GM18508 (cell line): Measurements from ENCODE around the gene TFAP2C.
"Not testable (repeated sequence)": the region's sequence is repeated elsewhere in the genome, so short reads cannot be mapped to it uniquely, and the experiment has no call there.

ENCODE experiments used
- ATAC-seq: cut with Tn5 transposase; IDR thresholded peaks from one replicate; pipeline ENCODE4 v1.9.1; 2021; ENCODE audit warnings: moderate number of reproducible peaks; ENCODE audit not compliant: insufficient read depth, unreplicated experiment

Gene TFAP2C

GRCh38 chr20:56634735-56635385 is 5.8 kb downstream of the TFAP2C start:
- ATAC-seq: no peak

- no peak for ATAC-seq
These were observed 7.6 kb downstream of the TFAP2C start for GRCh38 chr20:56636716-56637115.

- ATAC-seq: no peak
These were observed 8.5 kb downstream of the TFAP2C start for GRCh38 chr20:56637576-56637975.

GRCh38 chr20:56646599-56646998 is 17.5 kb downstream of the TFAP2C start:
- ATAC-seq: no peak

GRCh38 chr20:56653211-56653610 is 24.1 kb downstream of the TFAP2C start:
- no peak for ATAC-seq

GRCh38 chr20:56656632-56657031 is 27.5 kb downstream of the TFAP2C start:
- ATAC-seq: no peak

- no peak for ATAC-seq
These were observed 28.8 kb downstream of the TFAP2C start for GRCh38 chr20:56657879-56658278.

GRCh38 chr20:56658341-56658947 is 29.3 kb downstream of the TFAP2C start:
- ATAC-seq: not testable (repeated sequence)

- ATAC-seq: no peak
These were observed 34.6 kb downstream of the TFAP2C start for GRCh38 chr20:56663660-56664059.

- no peak for ATAC-seq
These were observed 35.7 kb downstream of the TFAP2C start for GRCh38 chr20:56664796-56665195.

GRCh38 chr20:56665806-56666205 is 36.7 kb downstream of the TFAP2C start:
- no peak for ATAC-seq

- no peak for ATAC-seq
These were observed 44.3 kb downstream of the TFAP2C start for GRCh38 chr20:56673450-56673849.

GRCh38 chr20:56676001-56676400 is 46.9 kb downstream of the TFAP2C start:
- ATAC-seq: no peak

- no peak for ATAC-seq
These were observed 47.6 kb downstream of the TFAP2C start for GRCh38 chr20:56676679-56677078.

GRCh38 chr20:56683077-56683865 is 54.2 kb downstream of the TFAP2C start:
- no peak for ATAC-seq

GRCh38 chr20:56685879-56686278 is 56.8 kb downstream of the TFAP2C start:
- no peak for ATAC-seq

GRCh38 chr20:56687061-56687460 is 58.0 kb downstream of the TFAP2C start:
- ATAC-seq: no peak

GRCh38 chr20:56688106-56688505 is 59.0 kb downstream of the TFAP2C start:
- no peak for ATAC-seq
